ENCODE measurements around the gene RAB11FIP5.
"Not testable (repeated sequence)": the region's sequence is repeated elsewhere in the genome, so short reads cannot be mapped to it uniquely, and the experiment has no call there.

Gene RAB11FIP5

DNA sequence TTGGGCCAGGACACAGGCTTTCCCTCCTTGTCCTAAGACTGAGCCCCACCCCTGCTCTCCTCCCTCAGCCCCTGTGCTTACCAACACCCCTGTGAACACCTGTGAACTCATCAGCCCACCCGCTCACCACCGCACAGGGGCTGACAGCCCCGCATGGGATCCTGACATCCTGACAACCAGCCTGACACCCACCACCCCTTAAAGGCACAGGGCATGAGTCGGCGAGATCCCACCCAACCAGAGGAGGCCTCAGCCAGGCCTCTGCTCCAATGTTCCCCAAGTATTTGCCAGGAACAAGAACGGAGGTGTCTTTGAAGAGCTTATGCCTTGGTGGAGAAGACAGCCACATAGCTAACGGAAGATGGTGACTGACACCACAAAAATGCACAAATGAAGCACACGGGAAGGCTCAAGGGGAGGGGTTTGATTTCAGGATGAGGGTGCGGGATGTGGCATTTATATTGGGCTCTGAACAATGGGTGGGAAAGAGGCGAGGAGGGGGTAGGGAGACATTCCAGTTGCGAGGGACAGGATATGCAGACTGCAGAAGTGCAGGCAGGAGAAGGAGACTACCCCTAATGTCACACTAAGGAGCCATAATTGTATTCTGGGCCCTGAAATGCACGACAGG lies 11.0 kb downstream of the RAB11FIP5 start:
- no peak for FAIRE-seq

DNA sequence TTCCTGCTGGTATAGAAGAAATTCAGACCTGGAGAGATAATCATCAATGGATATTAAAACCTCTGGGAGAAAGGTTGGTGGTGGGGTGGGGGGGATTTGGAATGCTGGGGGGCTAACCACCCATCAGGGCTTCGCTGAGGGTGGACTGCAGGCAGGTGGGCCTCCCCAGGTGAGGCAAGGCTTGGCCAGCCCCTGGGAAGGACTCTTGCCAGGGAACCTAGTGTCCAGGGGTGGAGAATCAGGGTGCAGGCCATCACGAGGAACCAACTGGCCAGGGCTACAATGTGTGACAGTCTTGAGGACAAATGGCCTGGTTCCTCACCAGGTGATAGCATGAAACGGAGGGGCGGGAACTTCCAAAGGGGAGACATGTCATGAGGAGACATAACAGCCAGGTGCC lies 11.8 kb downstream of the RAB11FIP5 start:
- FAIRE-seq (no peak), DNase-seq (ENCODE audit: insufficient read length, low spot score) (no peak)
- no peak for TF ChIP-seq POLR2A (IDR thresholded peaks at IDR 0.05; ENCODE audit: low read depth, low read length)

More for the DNA sequence above, 11.0 kb downstream of the RAB11FIP5 start:
- DNase-seq (ENCODE audit: insufficient read length, low spot score), result no peak
- no peak for TF ChIP-seq POLR2A (IDR thresholded peaks at IDR 0.05; ENCODE audit: low read depth, low read length)

DNA sequence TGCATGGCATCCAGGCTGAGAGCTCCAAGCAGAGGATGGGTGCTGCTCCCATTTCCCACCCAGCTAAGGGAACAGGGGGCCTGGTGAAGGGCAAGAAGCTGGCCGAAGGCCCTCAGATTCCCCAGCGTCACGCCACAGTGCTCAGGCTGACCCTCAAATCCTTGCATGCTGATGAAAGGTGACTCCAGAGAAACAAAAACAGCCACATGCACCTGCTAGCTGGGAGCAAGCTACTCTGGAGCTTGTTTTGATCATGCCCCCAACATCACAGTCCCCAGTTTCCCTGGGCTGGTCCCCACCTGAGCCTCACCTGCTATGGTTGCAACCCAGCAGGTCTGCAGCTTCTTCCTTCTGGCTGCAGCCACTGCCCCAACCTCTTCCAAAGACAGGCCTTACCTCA lies 13.3 kb downstream of the RAB11FIP5 start:
- DNase-seq (ENCODE audit: insufficient read length, low spot score) (no peak), FAIRE-seq (no peak)
- no peak for TF ChIP-seq POLR2A (IDR thresholded peaks at IDR 0.05; ENCODE audit: low read depth, low read length)

DNA sequence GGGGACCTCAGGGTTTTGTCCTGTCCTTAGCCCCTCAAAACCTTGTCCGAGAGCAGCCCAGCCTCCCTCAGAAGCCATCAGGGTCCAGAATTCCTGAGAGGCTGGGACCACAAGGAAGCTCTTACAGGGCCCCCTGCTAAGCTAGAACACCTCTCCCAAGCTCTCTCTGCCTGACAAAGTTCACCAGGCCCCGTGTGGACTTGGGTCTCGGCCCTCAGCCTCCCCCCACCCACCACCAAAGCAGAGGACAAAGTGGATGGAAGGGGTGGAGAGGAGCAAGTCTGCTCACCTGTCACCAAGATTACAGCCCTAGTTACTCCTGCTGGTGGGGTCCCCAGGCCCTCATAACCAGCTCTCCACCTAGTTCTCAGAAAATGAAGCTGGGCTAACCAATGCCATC lies 16.8 kb downstream of the RAB11FIP5 start:
- FAIRE-seq (no peak), DNase-seq (ENCODE audit: insufficient read length, low spot score) (no peak)
- TF ChIP-seq POLR2A (IDR thresholded peaks at IDR 0.05; ENCODE audit: low read depth, low read length), result no peak

DNA sequence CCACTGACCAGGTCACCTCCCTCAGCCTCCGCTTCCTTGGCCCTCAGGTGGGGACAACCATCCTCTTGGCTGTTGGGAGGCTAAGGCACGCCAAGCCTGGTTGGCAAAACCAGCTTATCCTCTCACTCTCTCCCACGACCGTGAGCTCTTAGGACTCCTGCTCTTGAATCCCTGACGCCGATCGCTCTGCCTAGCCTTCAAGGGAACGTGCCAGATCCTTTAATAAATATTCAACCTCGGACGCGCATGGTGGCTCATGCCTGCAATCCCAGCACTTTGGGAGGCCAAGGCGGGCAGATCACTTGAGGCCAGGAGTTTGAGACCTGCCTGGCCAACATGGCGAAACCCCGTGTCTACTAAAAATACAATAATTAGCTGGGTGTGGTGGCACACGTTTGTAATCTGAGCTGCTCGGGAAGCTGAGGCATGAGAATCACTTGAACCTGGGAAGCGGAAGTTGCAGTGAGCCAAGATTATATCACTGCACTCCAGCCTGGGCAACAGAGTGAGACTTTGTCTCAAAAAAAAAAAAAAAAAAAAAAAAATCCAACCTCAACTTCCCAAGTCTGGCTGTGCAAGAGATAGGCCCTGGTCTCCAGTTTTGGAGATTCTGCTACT lies 19.0 kb downstream of the RAB11FIP5 start:
- not testable (repeated sequence) for DNase-seq (ENCODE audit: insufficient read length, low spot score); FAIRE-seq

DNA sequence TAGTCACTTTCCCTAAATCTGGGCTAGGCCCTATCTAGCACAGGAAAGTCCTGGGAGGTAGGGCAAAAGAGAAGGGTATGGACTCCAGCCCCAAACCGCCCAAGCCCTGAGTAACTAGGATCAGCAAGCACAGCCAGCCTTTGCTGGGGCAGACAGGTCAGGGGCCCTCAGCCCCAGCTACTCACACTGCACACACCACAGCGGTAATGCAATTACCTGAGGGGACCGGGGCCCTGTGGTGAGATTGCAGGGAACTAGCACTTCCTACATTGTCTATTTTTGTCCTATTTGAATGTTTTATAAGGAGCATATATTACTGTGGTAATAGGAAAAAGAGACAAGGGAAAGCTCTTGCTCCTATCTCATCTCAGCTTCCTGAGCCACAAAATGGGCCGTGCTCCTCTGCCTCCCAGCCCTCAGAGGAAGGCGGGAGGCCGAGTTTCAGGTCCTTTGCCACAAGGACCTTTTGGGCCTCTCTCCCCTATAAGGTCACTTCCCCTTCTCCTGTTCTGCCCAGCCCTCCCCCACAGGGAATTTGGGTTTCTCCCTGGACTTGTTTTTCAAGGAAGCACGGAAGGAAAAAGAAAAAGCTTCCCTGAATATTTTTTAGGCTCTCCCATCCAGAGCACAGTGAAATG lies 20.5 kb downstream of the RAB11FIP5 start:
- FAIRE-seq (no peak), DNase-seq (ENCODE audit: insufficient read length, low spot score) (no peak)
- no peak for TF ChIP-seq POLR2A (IDR thresholded peaks at IDR 0.05; ENCODE audit: low read depth, low read length)

DNA sequence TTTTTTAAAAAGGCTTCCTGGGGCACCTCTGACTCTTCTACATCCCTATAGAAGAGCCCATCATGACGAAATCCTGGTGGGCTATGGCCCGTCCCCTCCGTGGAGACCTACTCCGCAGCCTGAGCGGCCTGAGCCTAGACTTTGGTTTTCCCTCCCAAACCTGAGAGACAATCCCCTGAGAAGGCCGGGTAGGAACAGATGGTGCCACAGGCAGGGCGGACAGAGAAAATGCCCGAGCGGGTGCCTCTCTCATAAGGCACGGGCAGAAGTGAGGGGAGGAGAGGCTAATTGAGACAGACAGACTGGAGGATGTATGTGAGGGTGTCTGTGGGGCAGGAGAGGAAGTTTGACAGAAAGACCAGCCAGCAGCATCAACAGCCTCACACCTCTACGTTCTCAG lies 21.1 kb downstream of the RAB11FIP5 start:
- TF ChIP-seq POLR2A (IDR thresholded peaks at IDR 0.05; ENCODE audit: low read depth, low read length), result no peak
- FAIRE-seq (no peak), DNase-seq (ENCODE audit: insufficient read length, low spot score) (no peak)

DNA sequence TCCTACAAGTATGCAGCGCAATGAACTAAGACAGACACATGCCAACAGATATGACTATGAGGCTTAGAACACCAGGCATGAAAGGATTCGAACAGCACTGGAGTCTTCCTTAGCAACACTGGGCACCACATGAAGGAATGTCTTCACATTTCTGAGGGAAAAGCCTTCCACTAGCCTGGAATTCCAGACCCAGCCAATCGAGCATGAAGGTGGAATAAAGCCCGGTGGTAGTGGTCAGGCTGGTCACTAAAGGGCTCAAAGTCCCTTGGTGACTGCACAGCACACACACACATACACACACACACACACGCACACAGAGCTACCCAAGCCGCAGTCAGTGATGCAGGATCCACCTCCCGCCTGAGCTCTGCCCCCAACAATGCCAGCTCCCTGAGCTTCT lies 21.6 kb downstream of the RAB11FIP5 start:
- TF ChIP-seq POLR2A (IDR thresholded peaks at IDR 0.05; ENCODE audit: low read depth, low read length), result no peak
- DNase-seq (ENCODE audit: insufficient read length, low spot score), result no peak
- no peak for FAIRE-seq

DNA sequence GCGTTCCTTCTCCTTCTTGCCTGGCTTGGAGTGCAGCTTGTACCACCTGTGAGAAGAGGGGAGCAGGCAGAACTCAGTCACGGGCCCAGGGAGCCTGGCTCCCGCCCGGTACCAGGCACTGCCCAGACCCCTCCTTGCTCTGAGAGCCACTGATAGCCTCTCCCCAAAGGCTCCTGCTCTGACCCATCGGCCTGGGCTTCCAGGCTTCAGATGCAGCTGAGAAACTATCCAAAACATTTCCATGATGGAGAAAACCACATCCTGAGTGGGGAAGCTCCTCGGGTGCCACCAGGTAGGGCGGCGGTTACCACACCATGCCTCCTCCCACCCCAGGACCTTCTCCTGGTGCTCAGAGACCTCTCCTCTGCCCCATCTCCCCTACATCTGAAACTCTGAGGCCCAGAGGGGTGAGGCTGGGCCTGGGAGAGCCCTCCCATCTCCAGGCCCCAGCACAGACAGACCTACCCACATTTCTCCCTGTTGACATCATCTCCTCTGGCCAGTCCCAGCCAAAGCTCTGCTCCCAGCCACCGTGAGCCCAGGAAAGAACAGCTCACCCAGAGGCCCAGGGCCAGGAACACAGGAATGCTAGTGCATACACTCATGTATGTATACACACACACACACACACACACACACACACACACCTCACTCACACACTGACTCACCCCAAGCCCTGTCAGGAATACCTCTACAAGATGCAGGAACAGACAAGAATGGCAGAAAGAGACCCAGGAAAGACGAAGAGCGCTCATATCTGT lies 23.3 kb downstream of the RAB11FIP5 start:
- TF ChIP-seq POLR2A (IDR thresholded peaks at IDR 0.05; ENCODE audit: low read depth, low read length), result no peak
- peak; percentile 80 for FAIRE-seq

DNA sequence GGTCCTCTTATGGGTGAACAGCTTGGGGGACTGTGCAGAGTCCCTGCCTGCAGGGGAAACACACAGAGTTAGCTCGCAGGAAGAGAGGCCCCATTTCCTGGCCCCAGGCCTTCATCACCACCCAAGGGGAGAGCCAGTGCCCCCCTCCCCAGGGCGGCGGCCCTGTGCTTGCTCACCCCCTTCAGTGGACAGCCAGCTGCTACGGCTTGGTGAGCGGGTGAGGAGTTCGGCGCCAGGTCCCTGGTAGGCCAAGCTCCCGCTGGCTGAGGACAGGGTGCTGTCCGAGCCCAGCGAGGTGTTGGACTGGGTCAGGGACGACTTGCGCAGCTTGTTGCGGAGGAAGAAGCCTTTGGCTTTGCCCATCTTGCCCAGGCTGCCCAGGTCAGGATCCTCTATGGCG lies 24.0 kb downstream of the RAB11FIP5 start:
- TF ChIP-seq POLR2A (IDR thresholded peaks at IDR 0.05; ENCODE audit: low read depth, low read length), result no peak
- FAIRE-seq (no peak), DNase-seq (ENCODE audit: insufficient read length, low spot score) (no peak)

More for the DNA sequence above, 23.3 kb downstream of the RAB11FIP5 start:
- peak; percentile 97 for DNase-seq (ENCODE audit: insufficient read length, low spot score)

DNA sequence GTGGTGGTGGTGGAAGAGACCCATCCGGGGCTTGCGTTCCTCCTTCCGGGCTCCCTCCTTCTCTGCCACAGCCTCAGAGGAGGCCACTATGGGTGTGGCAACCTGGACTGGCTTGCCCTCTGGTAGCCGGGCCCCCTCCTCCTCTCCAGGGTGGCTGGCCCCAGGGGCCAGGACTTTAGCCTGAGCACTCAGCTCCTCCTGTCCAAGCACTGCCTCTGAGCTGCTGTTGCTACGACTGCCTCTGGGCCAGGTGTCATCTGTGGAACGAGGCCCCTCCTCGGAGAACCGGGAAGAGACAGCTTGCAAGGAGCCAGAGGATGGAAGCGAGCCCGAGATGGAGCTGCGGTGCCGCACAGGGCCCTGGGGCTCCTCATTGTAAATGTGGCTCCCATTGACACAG lies 24.5 kb downstream of the RAB11FIP5 start:
- DNase-seq (ENCODE audit: insufficient read length, low spot score) (no peak), FAIRE-seq (no peak)
- TF ChIP-seq POLR2A (IDR thresholded peaks at IDR 0.05; ENCODE audit: low read depth, low read length), result no peak

DNA sequence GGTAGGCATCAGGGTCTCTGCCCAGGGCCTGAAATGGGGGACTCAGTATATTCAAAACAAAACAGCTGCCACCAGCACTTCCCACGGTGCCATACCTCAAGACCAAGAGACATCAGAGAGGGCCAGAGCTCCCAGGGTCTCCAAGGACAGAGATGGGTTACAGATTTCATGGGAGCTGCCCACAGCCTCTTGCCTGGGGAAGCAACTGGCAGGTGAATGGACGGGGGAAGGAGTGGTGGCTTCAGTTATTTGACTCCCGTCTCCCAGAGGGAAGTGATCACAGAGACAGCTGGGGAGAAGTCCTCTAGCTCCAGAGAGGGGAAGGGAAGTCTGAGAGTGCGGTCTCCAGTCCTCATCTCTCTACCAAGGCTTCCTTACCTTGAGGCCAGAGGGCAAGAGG lies 25.4 kb downstream of the RAB11FIP5 start:
- DNase-seq (ENCODE audit: insufficient read length, low spot score), result no peak
- TF ChIP-seq POLR2A (IDR thresholded peaks at IDR 0.05; ENCODE audit: low read depth, low read length), result no peak
- no peak for FAIRE-seq

DNA sequence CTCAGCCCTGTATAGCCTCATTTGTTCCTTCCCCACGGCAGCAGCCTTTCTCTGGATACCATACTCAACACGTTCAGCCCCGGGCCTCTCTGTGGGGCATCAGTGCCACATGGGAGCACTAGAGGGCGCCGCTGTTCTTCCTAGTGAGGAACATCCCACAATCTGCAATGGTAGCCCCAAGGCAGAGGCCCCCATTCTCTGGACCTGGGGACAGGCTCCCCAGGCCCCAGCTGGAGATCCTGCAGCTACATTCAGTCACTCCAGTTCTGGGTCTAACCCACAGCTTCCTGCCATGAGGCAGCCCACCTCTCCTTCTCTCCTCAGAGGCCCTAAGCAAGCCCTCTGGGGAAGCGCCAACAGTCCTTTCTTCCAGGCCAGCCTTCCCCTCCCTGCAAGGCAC lies 27.1 kb downstream of the RAB11FIP5 start:
- TF ChIP-seq POLR2A (IDR thresholded peaks at IDR 0.05; ENCODE audit: low read depth, low read length), result no peak
- DNase-seq (ENCODE audit: insufficient read length, low spot score) (peak; percentile 75), FAIRE-seq (no peak)

DNA sequence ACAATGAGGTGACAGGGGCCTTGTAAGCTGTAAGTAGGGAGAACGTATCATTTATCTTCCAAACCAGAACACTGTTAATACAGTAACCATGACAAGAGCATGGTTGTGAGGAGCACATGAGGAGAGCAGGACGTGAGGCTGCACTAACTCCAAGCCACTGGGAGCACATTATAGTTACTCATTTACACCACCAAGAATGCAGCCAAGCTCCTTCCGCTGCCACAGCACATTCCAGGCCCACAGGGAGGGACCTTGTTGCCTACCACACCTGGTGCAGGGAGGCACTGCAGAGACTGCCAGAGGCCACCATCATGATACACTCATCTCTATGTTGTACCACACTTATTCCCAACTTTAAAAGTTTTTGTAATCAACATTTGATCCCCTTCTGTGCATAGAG lies 27.8 kb downstream of the RAB11FIP5 start:
- no peak for TF ChIP-seq POLR2A (IDR thresholded peaks at IDR 0.05; ENCODE audit: low read depth, low read length)
- DNase-seq (ENCODE audit: insufficient read length, low spot score) (no peak), FAIRE-seq (no peak)
